Measurements from ENCODE around the gene ACCSL.

Gene ACCSL

DNA sequence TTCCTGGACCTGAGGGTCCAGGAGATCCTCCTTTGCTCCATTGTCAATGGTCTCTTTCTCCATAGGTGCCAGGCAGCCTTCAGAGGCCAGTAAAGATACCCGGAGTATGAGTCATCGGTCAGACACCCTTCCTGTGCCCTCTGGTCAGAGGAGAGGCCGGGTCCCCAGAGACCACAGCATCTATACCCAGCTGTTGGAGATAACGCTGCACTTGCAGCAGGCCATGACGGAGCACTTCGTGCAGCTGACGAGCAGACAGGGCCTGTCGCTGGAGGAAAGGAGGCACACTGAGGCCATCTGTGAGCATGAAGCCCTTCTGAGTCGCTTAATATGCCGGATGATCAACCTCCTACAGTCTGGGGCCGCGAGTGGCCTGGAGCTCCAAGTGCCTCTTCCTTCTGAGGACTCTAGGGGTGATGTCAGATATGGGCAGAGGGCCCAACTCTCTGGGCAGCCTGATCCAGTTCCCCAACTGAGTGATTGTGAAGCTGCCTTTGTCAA, at the start of gene ACCSL:
Gene ACCSL (plus strand): TSS at position 51 of the 501 bp plus-strand sequence. CDS start 56 bp downstream, at position 107.
- Histone ChIP-seq H3K36me3 (ENCODE audit: control insufficient read depth in 2 of 2, insufficient read depth in 2 of 2, low read length in 2 of 2) (no peaks in the 10 kb centered on the region), H3K4me3 (ENCODE audit: low read length in 2 of 2) (no peak within 1 kb of the TSS), H3K27me3 (ENCODE audit: control insufficient read depth in 1 of 2, insufficient read depth in 2 of 2, low read length in 2 of 2) (peaks cover 2 to 6% of the 10 kb centered on the region in 2 donors), H3K27ac (ENCODE audit: low read length) (no peak within 1 kb of the TSS), H3K4me1 (ENCODE audit: control insufficient read depth, insufficient read depth, low read length) (no peaks in the 10 kb centered on the region), H3K9me3 (ENCODE audit: control insufficient read depth in 2 of 2, low read length in 2 of 2) (no peaks in the 10 kb centered on the region), H3K9ac (ENCODE audit: low read length in 2 of 2) (no peak within 1 kb of the TSS)

DNA sequence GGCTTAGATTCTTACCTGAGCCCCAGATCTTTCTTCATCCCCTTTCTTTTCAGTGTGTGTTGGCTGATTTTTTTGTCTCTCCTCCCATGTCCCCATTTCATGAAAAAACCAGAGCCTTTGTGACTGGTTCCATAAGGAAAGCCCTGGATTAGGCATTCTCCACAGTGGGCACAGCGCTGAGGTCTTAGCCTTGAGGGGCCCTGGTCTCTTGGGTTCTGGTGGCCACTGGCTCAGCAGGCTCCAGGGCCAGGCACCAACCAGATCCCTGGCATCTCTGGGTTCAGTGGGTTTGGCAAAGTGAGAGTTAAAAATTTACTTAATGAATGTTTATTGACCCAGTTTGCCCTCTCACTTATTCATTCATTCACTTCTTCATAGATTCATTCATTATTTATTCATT, 49.5 kb upstream of the ACCSL start:
- no peak overlapping the region for H3K27ac ChIP-seq (ENCODE audit: low read length)
- no peaks in the 10 kb centered on the region for H3K9me3 ChIP-seq (ENCODE audit: control insufficient read depth in 2 of 2, low read length in 2 of 2)
- H3K27me3 ChIP-seq (ENCODE audit: control insufficient read depth in 1 of 2, insufficient read depth in 2 of 2, low read length in 2 of 2) = peaks cover 0 to 2% of the 10 kb centered on the region in 2 donors
- no peak overlapping the region for H3K4me3 ChIP-seq (ENCODE audit: low read length in 2 of 2)
- H3K9ac ChIP-seq (ENCODE audit: low read length in 2 of 2) = no peak overlapping the region
- no peaks in the 10 kb centered on the region for H3K36me3 ChIP-seq (ENCODE audit: control insufficient read depth in 2 of 2, insufficient read depth in 2 of 2, low read length in 2 of 2)
- H3K4me1 ChIP-seq (ENCODE audit: control insufficient read depth, insufficient read depth, low read length) = peaks cover 13% of the 10 kb centered on the region

DNA sequence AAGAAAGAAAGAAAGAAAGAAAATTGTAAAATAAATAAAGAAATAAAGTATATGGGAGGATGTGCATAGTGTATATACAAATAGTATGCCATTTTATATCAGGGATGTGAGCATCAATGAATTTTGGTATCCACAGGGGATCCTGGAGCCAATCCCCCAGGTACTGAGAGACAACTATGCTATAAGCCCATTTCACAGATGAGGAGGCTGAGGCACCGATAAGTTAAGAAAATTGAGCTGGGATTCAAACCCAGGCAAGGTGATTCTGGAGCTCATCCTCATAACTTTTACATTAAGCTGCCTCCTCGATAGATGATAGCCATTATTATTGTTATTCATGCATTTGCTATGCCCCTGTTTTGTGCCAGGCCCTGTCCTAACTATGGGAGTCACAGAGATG, 47.0 kb upstream of the ACCSL start:
- no peak overlapping the region for H3K27ac ChIP-seq (ENCODE audit: low read length)
- no peaks in the 10 kb centered on the region for H3K36me3 ChIP-seq (ENCODE audit: control insufficient read depth in 2 of 2, insufficient read depth in 2 of 2, low read length in 2 of 2)
- peaks cover 8% of the 10 kb centered on the region for H3K4me1 ChIP-seq (ENCODE audit: control insufficient read depth, insufficient read depth, low read length)
- H3K4me3 ChIP-seq (ENCODE audit: low read length in 2 of 2) = no peak overlapping the region
- no peak overlapping the region for H3K9ac ChIP-seq (ENCODE audit: low read length in 2 of 2)
- no peaks in the 10 kb centered on the region for H3K9me3 ChIP-seq (ENCODE audit: control insufficient read depth in 2 of 2, low read length in 2 of 2)
- H3K27me3 ChIP-seq (ENCODE audit: control insufficient read depth in 1 of 2, insufficient read depth in 2 of 2, low read length in 2 of 2) = peaks cover 0 to 2% of the 10 kb centered on the region in 2 donors

DNA sequence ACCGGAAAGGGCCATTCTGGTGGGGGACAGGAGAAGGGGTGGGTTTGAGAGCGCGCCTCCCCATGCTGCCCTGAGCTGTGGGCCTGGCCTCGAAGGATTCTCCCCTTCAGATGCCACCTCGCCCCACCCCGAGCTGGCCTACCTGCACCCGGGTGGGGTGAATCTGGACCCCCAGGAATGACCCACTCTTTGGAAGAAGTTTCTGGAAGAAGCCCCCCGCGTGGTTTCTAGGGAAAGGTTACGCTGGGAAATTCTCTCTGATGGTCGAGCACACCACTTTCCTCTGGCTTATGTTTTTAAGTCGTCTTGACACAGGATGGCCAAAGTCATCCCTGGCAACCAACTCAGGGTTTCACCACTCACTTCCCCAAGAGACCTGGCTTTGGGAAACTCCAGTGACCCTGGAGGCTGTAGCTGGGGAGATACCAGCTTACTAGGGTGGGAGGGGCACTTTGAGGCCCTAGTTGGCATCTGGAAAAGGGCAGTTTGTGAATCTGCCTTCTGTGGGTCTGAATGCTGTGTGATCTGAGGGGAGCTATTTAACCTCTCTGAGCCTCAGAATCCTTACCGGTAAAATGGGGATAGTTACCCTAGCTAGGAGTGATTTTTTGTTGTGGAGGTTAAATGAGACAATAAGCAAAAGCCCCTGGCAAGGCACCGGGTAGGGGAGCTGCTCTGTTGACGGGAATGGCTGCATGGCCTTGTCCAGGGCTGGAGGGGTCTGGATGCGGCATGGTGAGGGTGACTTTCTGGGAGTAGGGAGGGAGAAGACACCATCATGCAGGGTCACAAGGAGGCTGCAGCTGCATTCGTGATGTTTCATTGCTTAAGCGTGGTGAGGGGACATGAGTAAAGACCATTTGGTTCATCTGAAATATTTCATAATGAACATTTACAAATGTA, 45.3 kb upstream of the ACCSL start:
- Histone ChIP-seq H3K4me1 (ENCODE audit: control insufficient read depth, insufficient read depth, low read length) (peaks cover 8% of the 10 kb centered on the region), H3K36me3 (ENCODE audit: control insufficient read depth in 2 of 2, insufficient read depth in 2 of 2, low read length in 2 of 2) (no peaks in the 10 kb centered on the region), H3K9me3 (ENCODE audit: control insufficient read depth in 2 of 2, low read length in 2 of 2) (no peaks in the 10 kb centered on the region), H3K27me3 (ENCODE audit: control insufficient read depth in 1 of 2, insufficient read depth in 2 of 2, low read length in 2 of 2) (peaks cover 0 to 2% of the 10 kb centered on the region in 2 donors), H3K4me3 (ENCODE audit: low read length in 2 of 2) (no peak overlapping the region), H3K9ac (ENCODE audit: low read length in 2 of 2) (no peak overlapping the region), H3K27ac (ENCODE audit: low read length) (no peak overlapping the region)

- H3K4me3 ChIP-seq (ENCODE audit: low read length in 2 of 2) = no peak overlapping the region
- H3K36me3 ChIP-seq (ENCODE audit: control insufficient read depth in 2 of 2, insufficient read depth in 2 of 2, low read length in 2 of 2) = no peaks in the 10 kb centered on the region
- no peak overlapping the region for H3K27ac ChIP-seq (ENCODE audit: low read length)
- no peaks in the 10 kb centered on the region for H3K9me3 ChIP-seq (ENCODE audit: control insufficient read depth in 2 of 2, low read length in 2 of 2)
- no peak overlapping the region for H3K9ac ChIP-seq (ENCODE audit: low read length in 2 of 2)
- no peaks in the 10 kb centered on the region for H3K27me3 ChIP-seq (ENCODE audit: control insufficient read depth in 1 of 2, insufficient read depth in 2 of 2, low read length in 2 of 2)
- peaks cover 7% of the 10 kb centered on the region for H3K4me1 ChIP-seq (ENCODE audit: control insufficient read depth, insufficient read depth, low read length)
Measured at GRCh38 chr11:44003736-44004451, 43.9 kb upstream of the ACCSL start.

- peaks cover 7% of the 10 kb centered on the region for H3K4me1 ChIP-seq (ENCODE audit: control insufficient read depth, insufficient read depth, low read length)
- H3K9ac ChIP-seq (ENCODE audit: low read length in 2 of 2) = no peak overlapping the region
- no peak overlapping the region for H3K27ac ChIP-seq (ENCODE audit: low read length)
- H3K36me3 ChIP-seq (ENCODE audit: control insufficient read depth in 2 of 2, insufficient read depth in 2 of 2, low read length in 2 of 2) = no peaks in the 10 kb centered on the region
- H3K27me3 ChIP-seq (ENCODE audit: control insufficient read depth in 1 of 2, insufficient read depth in 2 of 2, low read length in 2 of 2) = no peaks in the 10 kb centered on the region
- no peaks in the 10 kb centered on the region for H3K9me3 ChIP-seq (ENCODE audit: control insufficient read depth in 2 of 2, low read length in 2 of 2)
- H3K4me3 ChIP-seq (ENCODE audit: low read length in 2 of 2) = no peak overlapping the region
Measured at GRCh38 chr11:44004452-44005062, 43.2 kb upstream of the ACCSL start.

GRCh38 chr11:44005063-44005701, 42.6 kb upstream of the ACCSL start:
- no peak overlapping the region for H3K9ac ChIP-seq (ENCODE audit: low read length in 2 of 2)
- no peaks in the 10 kb centered on the region for H3K9me3 ChIP-seq (ENCODE audit: control insufficient read depth in 2 of 2, low read length in 2 of 2)
- H3K27ac ChIP-seq (ENCODE audit: low read length) = no peak overlapping the region
- no peak overlapping the region for H3K4me3 ChIP-seq (ENCODE audit: low read length in 2 of 2)
- no peaks in the 10 kb centered on the region for H3K36me3 ChIP-seq (ENCODE audit: control insufficient read depth in 2 of 2, insufficient read depth in 2 of 2, low read length in 2 of 2)
- no peaks in the 10 kb centered on the region for H3K27me3 ChIP-seq (ENCODE audit: control insufficient read depth in 1 of 2, insufficient read depth in 2 of 2, low read length in 2 of 2)
- H3K4me1 ChIP-seq (ENCODE audit: control insufficient read depth, insufficient read depth, low read length) = peaks cover 7% of the 10 kb centered on the region

DNA sequence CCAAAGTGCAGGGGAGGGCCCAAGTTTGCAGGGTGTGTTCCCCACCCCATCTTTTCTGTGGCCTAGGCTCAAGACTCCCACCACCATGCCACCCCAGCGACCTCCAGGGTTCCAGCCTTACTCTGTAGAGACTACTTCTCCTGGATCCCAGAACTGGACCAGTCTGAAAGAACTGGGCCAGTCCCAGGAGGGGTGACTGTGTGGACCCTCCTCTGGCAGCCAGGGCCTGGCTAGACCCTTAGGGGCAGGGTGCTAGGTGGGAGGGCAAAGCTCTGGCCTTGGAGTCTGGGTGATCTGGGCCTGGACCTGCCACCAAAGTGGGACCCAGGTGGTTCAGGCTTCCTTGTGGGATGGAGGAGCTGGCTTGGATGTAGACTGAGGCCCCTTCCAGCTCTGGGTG, 41.8 kb upstream of the ACCSL start:
- no peak overlapping the region for H3K27ac ChIP-seq (ENCODE audit: low read length)
- no peaks in the 10 kb centered on the region for H3K36me3 ChIP-seq (ENCODE audit: control insufficient read depth in 2 of 2, insufficient read depth in 2 of 2, low read length in 2 of 2)
- no peaks in the 10 kb centered on the region for H3K27me3 ChIP-seq (ENCODE audit: control insufficient read depth in 1 of 2, insufficient read depth in 2 of 2, low read length in 2 of 2)
- H3K4me3 ChIP-seq (ENCODE audit: low read length in 2 of 2) = no peak overlapping the region
- H3K4me1 ChIP-seq (ENCODE audit: control insufficient read depth, insufficient read depth, low read length) = peaks cover 6% of the 10 kb centered on the region
- H3K9ac ChIP-seq (ENCODE audit: low read length in 2 of 2) = no peak overlapping the region
- no peaks in the 10 kb centered on the region for H3K9me3 ChIP-seq (ENCODE audit: control insufficient read depth in 2 of 2, low read length in 2 of 2)

DNA sequence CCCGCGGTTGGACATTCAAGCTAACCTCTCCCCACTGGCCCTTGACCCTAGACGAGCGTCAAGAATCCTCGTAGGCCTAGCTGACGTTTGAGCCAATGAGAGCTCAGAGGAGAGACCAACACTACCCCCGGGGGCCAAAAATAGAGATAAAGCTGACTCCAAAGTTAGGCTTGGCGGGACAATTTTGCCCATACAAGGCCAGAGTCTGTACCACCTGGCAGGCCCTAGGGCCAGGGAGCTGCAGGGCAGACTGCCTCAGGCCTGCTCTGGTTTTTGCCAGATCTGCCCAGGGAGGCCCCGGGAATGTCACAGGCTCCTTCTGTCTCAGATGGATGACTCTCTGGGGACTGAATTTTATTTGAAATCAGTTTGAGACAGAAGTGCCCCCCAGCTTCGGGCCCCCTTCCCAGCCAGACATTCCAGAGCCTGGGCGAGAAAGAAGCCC, 40.8 kb upstream of the ACCSL start:
- Histone ChIP-seq H3K27ac (ENCODE audit: low read length) (no peak overlapping the region), H3K4me3 (ENCODE audit: low read length in 2 of 2) (no peak overlapping the region)

DNA sequence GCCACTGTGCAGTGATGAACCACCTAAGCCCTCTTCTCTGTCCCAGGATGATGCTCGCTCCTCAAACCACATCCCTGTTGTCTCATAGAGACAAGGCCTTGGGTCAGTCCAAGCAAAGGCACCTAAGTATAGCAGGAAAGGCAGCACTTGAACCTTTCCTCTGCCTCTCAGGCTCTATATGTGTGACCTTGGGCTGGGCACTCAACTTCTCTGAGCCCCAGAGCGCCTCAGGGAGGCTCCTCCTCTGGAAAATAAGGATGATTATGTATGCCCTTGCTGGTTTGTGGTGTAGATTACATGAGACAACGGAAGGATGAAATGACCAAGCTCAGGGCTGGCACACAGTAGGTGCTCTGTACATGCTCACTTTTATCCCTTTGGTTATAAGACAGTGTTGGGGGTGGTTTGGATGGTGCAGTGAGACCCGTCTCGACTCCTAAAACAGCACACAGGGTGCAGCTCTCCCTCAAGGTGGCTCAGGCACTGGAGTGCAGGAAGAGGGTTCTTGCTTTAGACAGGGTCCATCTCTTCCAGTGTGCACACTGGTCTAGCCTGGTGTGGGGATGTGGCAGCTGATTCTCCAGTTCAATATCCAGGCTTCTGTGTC, 40.2 kb upstream of the ACCSL start:
- no peak overlapping the region for H3K9ac ChIP-seq (ENCODE audit: low read length in 2 of 2)
- H3K9me3 ChIP-seq (ENCODE audit: control insufficient read depth in 2 of 2, low read length in 2 of 2) = no peaks in the 10 kb centered on the region
- no peak overlapping the region for H3K27ac ChIP-seq (ENCODE audit: low read length)
- no peaks in the 10 kb centered on the region for H3K36me3 ChIP-seq (ENCODE audit: control insufficient read depth in 2 of 2, insufficient read depth in 2 of 2, low read length in 2 of 2)
- peaks cover 2% of the 10 kb centered on the region for H3K4me1 ChIP-seq (ENCODE audit: control insufficient read depth, insufficient read depth, low read length)
- no peak overlapping the region for H3K4me3 ChIP-seq (ENCODE audit: low read length in 2 of 2)
- H3K27me3 ChIP-seq (ENCODE audit: control insufficient read depth in 1 of 2, insufficient read depth in 2 of 2, low read length in 2 of 2) = no peaks in the 10 kb centered on the region

More for the DNA sequence above, 40.8 kb upstream of the ACCSL start:
- Histone ChIP-seq H3K36me3 (ENCODE audit: control insufficient read depth in 2 of 2, insufficient read depth in 2 of 2, low read length in 2 of 2) (no peaks in the 10 kb centered on the region), H3K9me3 (ENCODE audit: control insufficient read depth in 2 of 2, low read length in 2 of 2) (no peaks in the 10 kb centered on the region), H3K4me1 (ENCODE audit: control insufficient read depth, insufficient read depth, low read length) (peaks cover 2% of the 10 kb centered on the region), H3K27me3 (ENCODE audit: control insufficient read depth in 1 of 2, insufficient read depth in 2 of 2, low read length in 2 of 2) (no peaks in the 10 kb centered on the region), H3K9ac (ENCODE audit: low read length in 2 of 2) (no peak overlapping the region)

Data from stomach smooth muscle (tissue), 2 donors.